HG02763 (cell line): ENCODE measurements around the gene NEB.
A peak's percentile ranks its signal among the peaks of the same experiment; 100 is the strongest.
"Not testable (repeated sequence)": the region's sequence is repeated elsewhere in the genome, so short reads cannot be mapped to it uniquely, and the experiment has no call there.

Experiments used
- ATAC-seq: cut with Tn5 transposase; IDR thresholded peaks from one replicate; pipeline ENCODE4 v1.9.1; 2021; ENCODE audit warnings: mild to moderate bottlenecking, moderate library complexity; ENCODE audit not compliant: unreplicated experiment

NEB gene

DNA sequence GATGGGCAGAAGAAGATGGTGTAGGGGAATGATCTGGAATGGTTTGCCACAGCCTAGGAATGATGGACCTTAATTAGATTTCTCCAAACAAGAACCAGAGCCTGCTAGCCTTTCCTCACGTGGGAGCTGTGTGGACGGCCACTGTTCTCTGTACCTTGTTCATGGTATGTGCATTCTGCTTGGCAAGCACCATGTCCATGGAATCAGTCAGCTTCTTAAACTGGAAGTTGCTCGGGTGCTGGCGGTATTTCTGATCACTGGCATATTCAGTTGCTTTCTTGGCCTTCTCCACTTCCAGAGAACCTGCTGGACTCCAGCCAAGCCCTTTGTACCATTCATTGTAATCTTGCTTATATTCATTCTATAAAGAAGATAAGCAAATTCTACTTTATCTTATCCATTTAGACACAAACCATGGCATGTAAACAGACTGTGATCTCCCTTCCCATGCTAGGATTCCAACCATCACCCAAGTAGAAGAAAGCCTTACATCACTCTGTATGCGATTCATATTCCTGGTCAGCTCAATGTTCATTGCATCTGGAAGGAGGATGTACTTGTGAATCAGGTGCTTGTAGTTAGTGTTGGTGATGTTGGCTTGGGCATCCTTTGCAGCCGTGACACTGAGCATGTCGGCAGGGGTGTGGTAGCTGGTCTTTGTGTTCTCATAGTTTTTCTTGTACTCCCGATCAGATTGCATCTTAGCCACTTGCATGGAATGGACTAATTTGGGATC lies 78.4 kb downstream of the NEB start:
- no peak for ATAC-seq

- ATAC-seq: no peak
These were observed 79.4 kb downstream of the NEB start for GRCh38 chr2:151654891-151655290.

- ATAC-seq: no peak
These were observed 80.2 kb downstream of the NEB start for GRCh38 chr2:151654085-151654484.

DNA sequence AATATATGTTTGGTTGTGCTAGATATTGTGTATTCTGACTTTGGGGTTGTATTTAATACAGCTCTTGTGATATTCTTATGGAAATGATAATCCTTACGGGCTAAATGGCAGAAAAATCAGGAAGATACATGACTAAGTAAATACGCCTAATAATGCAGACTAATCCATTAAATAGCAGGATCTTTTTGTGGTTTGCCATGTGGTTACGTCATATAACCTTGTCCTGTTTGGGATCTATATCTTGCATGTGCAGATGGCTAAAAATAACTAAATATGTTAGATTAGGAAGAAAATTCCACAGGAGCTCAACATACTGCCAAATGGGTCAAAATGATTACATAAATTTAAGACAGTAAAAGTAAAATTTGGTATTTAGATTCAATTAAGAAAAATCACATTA lies 83.0 kb downstream of the NEB start:
- ATAC-seq: no peak

GRCh38 chr2:151650456-151650855 lies 83.8 kb downstream of the NEB start:
- no peak for ATAC-seq

DNA sequence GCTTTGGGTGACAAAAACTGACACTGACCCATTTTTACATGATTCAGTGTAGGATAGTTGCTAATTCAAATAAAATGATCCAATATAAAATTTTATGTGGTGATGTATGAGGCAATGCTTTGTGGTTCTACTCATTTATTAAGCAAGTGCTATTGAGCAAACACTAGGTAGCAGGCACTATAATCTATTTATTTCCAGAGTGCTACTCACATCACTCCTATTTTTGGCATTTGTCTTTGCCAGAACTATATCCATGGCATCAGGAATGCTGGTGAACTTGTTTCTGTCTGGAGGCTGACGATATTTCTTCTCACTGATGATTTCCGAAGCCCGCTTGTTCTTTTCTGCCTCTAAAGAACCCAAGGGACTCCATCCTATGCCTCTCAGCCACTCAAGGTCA lies 84.3 kb downstream of the NEB start:
- no peak for ATAC-seq

GRCh38 chr2:151649400-151649799 lies 84.9 kb downstream of the NEB start:
- ATAC-seq: no peak

- ATAC-seq: not testable (repeated sequence)
These were observed 87.8 kb downstream of the NEB start for GRCh38 chr2:151646512-151646911.

DNA sequence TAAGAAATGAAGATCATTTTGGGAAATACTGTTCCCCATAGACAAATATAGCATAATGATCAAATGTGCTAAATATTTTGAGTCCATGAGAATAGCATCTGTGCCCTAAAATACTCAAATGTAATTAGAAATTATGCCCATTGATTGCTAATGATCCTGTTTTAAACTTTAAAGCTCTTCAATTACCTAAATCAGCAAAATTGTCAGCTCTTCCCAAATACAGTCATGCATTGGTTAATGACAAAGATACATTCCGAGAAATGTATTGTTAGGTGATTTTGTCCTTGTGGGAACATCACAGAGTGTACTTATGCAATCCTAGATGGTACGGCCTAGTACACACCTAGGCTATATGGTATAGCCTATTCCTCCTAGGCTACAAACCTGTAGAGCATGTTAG lies 89.7 kb downstream of the NEB start:
- no peak for ATAC-seq

GRCh38 chr2:151641895-151642294 lies 92.4 kb downstream of the NEB start:
- ATAC-seq: not testable (repeated sequence)

- ATAC-seq: no peak
These were observed 94.2 kb downstream of the NEB start for GRCh38 chr2:151640087-151640486.

- no peak for ATAC-seq
These were observed 95.3 kb downstream of the NEB start for GRCh38 chr2:151638990-151639389.

DNA sequence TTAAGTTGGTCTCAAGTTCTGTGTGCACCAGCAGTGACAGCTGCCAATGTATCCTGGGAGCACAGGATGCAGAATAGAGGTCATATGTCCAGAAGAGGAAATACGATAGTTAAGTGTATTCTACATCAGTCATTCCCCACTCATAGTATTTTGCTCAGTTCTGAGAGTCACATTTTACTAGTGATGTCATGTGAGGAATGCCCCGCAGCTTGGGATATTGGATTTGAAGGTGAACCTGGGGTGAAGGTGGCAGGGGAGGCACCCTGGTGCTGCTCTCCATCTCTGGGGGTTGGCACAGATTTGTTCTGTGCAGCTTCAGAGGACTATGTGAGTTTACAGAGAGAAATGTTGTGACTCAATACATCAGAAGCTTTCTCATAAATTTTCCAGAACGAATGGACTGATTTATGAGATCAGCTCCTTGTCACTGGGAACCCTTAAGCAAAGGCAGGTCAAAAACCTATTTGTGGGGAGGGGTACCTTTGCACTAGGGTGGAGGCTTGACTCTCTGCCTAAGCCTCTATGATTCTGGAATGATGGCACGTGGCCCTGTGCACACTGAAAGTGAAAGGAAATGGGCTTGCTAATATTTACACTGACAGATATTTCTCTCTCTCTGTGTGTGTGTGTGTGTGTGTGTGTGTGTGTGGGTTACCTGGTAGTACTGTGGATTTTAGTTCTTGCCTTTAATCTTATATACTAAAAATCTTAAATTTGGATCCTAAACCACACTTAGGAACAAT lies 95.9 kb downstream of the NEB start:
- ATAC-seq: peak; percentile 52

DNA sequence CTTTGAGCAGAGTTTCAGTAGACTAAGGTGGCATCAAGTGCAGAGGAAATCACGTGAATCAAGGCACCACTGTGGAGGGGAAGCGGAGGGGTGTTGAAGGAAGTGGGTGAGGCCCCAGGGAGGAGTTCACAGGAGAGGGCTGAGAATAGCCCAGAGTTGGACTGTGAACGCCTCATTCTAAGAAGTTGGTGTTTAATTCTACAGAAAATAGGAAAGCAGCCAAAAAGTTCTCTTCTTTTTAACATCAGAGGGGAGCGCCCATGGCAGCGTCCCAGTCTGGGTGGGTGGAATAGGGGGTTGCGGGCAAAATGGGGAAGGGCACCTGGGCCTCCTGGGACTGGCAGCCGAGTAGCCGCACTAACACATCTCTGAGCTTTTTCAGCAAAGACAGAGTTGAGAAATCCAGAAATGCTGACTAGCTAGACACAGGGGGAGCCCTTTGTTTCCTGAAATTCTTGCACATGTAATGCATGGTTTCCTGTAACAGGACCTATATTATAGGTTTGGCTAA lies 97.0 kb downstream of the NEB start:
- ATAC-seq: peak; percentile 67

- ATAC-seq: no peak
These were observed 99.4 kb downstream of the NEB start for GRCh38 chr2:151634736-151635467.

DNA sequence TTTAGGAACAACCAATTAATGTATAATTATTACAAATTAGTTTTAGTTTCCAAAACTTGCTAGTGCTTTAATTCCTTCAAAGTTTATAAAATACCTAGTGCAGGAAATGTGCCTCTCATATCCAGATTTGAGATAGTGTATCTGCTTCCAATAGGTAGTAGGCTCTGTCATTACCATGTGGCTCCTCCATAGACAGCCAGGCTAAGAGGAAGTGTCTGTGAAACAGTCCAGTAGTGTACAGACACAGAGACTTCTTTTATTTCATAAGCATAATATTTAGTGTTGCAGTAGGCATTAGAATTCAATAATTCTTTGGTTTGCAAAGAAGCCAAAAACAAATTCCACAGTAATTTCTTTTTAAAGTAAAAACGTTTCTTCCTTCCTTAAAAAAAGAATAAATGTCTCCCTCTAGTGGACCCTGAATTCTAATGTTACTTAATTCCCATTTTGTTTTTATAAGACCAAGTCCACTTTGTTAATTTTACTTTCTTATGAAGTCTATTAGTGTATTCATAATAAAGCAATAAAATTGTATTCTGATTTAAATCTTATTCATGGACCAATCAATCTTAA lies 101.2 kb downstream of the NEB start:
- ATAC-seq: no peak

DNA sequence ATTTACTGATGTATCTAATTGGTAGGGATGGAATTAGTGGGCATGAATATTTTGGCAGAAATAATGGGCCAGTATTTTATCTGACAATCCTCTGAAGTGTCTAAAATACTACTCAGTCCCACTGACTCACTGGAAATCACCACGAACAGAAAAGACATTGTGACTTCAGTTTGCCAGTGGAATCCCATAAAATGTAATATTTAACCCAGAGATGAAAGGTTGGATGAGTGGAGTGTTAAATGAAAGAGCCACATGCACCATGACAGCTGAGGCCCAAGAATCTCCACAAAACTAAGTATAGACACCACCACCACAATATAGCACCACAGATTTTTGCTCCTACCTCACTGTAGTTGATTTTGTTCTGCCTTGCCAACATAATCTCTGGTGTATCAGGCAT lies 103.9 kb downstream of the NEB start:
- ATAC-seq: no peak

DNA sequence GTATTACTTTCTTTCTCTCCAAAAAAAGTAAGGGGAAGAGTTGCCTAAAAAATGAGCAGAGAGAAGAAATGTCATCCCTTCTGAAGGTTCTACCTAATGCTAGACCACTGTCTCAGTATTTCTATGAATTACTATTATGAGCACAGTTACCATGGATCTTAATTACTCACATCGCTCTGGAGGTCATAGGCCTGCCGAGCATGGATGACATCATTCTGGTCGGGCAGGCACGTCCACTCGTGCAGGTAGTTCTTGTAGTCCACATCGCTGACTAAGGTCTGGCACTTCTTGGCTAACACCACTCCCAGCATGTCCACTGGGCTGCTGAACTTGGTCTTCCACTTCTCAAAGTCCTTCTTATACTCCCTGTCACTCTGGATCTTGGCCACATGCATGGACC lies 106.9 kb downstream of the NEB start:
- no peak for ATAC-seq

DNA sequence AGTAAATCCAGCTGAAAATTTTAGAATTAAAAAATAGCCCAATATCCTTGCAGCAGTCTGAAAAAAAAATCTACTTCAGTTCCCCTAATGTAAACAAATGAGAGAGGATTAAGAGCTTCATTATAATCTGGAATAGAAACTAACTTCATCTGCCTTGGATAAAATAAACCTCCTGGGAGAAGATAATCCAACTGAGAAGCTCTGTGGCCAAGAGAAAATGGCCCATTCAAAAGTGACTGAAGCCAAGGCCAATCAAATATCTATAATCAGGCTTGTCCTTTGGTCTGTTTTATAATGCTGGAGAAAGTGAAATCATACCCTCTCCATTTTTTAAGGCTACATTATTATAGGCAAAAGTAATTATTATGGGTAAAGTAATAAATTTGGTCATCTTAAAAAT lies 110.0 kb downstream of the NEB start:
- ATAC-seq: no peak

GRCh38 chr2:151623631-151624030 lies 110.6 kb downstream of the NEB start:
- ATAC-seq: no peak

- no peak for ATAC-seq
These were observed 113.5 kb downstream of the NEB start for GRCh38 chr2:151620761-151621160.
